ENCODE results near the gene PBRM1.
"Not testable (repeated sequence)": the region's sequence is repeated elsewhere in the genome, so short reads cannot be mapped to it uniquely, and the experiment has no call there.

PBRM1 gene

GRCh38 chr3:52685709-52686691 lies at the start of gene PBRM1, which contains the start of gene GNL3:
Gene PBRM1, minus strand, starts transcription at chr3:52685913.
Gene GNL3, plus strand, starts transcription at chr3:52686032. Its CDS starts 61 bp downstream, at chr3:52686093.
- in situ Hi-C loops (cut with MboI; ENCODE audit: low pct_unique_long_range_greater_than_20kb, low sequenced_read_pairs, unreplicated experiment), result no loop called here
- DNase-seq (ENCODE audit: low spot score), result peak; percentile 94
- no peak for TF ChIP-seq CTCF (IDR thresholded peaks at IDR 0.05; ENCODE audit: extremely low read depth, insufficient read depth, missing control alignments)

GRCh38 chr3:52733256-52733891 lies 47.7 kb upstream of the PBRM1 start:
- no peak for TF ChIP-seq CTCF (IDR thresholded peaks at IDR 0.05; ENCODE audit: extremely low read depth, insufficient read depth, missing control alignments)
- in situ Hi-C loops (cut with MboI; ENCODE audit: low pct_unique_long_range_greater_than_20kb, low sequenced_read_pairs, unreplicated experiment), result no loop called here
- DNase-seq (ENCODE audit: low spot score), result no peak

GRCh38 chr3:52731590-52731989 lies 45.9 kb upstream of the PBRM1 start:
- no peak for DNase-seq (ENCODE audit: low spot score)
- TF ChIP-seq CTCF (IDR thresholded peaks at IDR 0.05; ENCODE audit: extremely low read depth, insufficient read depth, missing control alignments), result no peak
- in situ Hi-C loops (cut with MboI; ENCODE audit: low pct_unique_long_range_greater_than_20kb, low sequenced_read_pairs, unreplicated experiment), result no loop called here

GRCh38 chr3:52730681-52731080 lies 45.0 kb upstream of the PBRM1 start:
- in situ Hi-C loops (cut with MboI; ENCODE audit: low pct_unique_long_range_greater_than_20kb, low sequenced_read_pairs, unreplicated experiment), result no loop called here
- DNase-seq (ENCODE audit: low spot score), result no peak

GRCh38 chr3:52728753-52729152 lies 43.0 kb upstream of the PBRM1 start:
- in situ Hi-C loops (cut with MboI; ENCODE audit: low pct_unique_long_range_greater_than_20kb, low sequenced_read_pairs, unreplicated experiment); DNase-seq (ENCODE audit: low spot score): not testable (repeated sequence)

More at GRCh38 chr3:52730681-52731080, 45.0 kb upstream of the PBRM1 start:
- no peak for TF ChIP-seq CTCF (IDR thresholded peaks at IDR 0.05; ENCODE audit: extremely low read depth, insufficient read depth, missing control alignments)

GRCh38 chr3:52724511-52724910 lies 38.8 kb upstream of the PBRM1 start:
- in situ Hi-C loops (cut with MboI; ENCODE audit: low pct_unique_long_range_greater_than_20kb, low sequenced_read_pairs, unreplicated experiment), result no loop called here
- DNase-seq (ENCODE audit: low spot score), result no peak

More at GRCh38 chr3:52724511-52724910, 38.8 kb upstream of the PBRM1 start:
- TF ChIP-seq CTCF (IDR thresholded peaks at IDR 0.05; ENCODE audit: extremely low read depth, insufficient read depth, missing control alignments), result no peak

All from GM13977 (cell line).